Fibroblast of mammary gland (primary cell): ENCODE results near the gene ROPN1.

Experiments used
- DNase-seq: peaks from one replicate; pipeline ENCODE4 v3.0.0-alpha.2; 2010; ENCODE audit warnings: low read depth
- H3K4me3 ChIP-seq: 2 replicates; pipeline ENCODE4 v1.5.1; 2011; ENCODE audit warnings: low read depth, mild to moderate bottlenecking, low read length, moderate library complexity; ENCODE audit not compliant: control insufficient read depth
- CTCF ChIP-seq: conservative IDR thresholded peaks from 2 replicates; pipeline ENCODE4 v1.5.1; 2011; ENCODE audit warnings: low read depth, low read length, inconsistent platforms; ENCODE audit not compliant: control insufficient read depth, insufficient read depth

ROPN1 gene

DNA sequence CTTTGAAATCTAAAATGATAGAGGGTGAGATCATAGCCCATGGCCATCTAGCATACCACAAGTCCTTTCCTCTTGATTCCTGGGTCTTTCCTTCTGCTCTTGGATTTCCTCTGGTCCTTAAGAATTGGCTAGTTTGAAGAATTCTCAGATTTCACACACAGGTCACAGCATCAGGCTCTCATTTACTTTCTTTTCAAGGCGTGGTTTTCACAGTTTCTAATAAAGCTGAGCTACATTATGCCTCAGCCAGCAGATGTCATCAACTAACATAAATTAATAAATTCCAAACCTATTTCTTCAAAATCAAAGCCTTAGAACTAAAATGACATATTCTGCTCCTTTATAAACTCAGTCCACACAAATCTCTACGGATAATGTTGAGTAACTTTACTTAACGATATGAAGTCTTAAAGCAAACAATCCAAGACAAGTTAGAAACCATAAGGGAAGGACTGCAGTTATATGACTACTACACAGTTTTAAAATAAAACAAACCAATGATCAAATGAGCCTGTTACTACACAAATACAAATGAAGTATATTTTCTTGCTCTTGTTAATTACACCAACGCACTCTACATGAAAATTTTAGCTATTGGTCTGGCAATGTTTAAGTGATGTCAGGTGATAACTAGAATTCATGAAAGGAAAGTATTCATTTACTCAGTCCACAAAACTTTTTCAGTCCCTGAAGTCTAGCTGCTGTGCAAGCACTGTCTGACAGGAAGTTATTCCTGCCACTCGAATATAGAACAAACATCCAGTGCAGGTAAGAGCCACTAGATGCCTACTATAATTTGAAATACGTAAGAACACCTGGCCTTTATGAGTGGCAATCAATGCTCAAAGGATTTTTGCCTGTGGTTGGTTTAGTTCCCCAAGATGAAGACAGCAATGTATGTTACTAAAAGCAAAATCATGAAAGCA, 40.1 kb downstream of the ROPN1 start:
- no peak for DNase-seq
- TF ChIP-seq CTCF, result no peak
- H3K4me3 ChIP-seq, result no peak overlapping the region

- TF ChIP-seq CTCF, result no peak
- DNase-seq, result peak; percentile 42
- H3K4me3 ChIP-seq, result no peak overlapping the region
These were observed 42.3 kb downstream of the ROPN1 start for GRCh38 chr3:123949641-123950040.

DNA sequence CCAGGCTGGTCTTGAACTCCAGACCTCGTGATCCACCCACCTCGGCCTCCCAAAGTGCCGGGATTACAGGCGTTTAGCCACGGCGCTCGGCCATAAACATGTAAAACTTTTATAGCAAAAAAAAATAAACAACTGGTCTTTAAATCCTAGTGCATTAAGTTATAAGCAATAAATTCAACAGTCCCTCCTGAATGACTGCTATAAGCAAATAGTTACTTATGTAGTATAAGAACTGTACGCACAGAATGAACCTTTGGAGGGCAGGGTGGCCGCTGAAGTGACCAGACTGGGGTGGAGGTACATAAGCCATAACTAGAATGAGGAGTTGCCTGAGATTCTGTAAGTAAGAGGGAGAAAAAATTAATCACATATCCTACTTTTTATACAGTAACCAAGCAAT, 43.5 kb downstream of the ROPN1 start:
- no peak for DNase-seq
- H3K4me3 ChIP-seq, result no peak overlapping the region
- no peak for TF ChIP-seq CTCF

DNA sequence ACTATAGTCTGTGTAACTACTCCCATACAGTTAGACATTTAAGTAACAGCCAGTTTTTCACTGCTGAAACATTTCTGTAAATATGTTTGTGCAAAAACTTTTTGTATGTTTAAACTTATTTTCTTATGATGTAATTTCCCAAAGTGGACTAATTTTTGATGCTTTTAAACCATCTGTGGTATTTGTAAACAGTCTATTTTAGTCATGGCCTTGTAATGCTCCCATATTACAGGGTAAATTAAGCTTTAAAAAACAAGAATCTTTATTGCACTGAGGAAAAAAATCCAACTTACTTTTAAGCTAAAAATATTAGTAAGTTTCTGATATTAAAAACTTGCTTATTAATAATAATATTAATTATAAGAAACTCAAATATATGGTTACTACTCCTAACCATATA, 44.4 kb downstream of the ROPN1 start:
- DNase-seq, result no peak

DNA sequence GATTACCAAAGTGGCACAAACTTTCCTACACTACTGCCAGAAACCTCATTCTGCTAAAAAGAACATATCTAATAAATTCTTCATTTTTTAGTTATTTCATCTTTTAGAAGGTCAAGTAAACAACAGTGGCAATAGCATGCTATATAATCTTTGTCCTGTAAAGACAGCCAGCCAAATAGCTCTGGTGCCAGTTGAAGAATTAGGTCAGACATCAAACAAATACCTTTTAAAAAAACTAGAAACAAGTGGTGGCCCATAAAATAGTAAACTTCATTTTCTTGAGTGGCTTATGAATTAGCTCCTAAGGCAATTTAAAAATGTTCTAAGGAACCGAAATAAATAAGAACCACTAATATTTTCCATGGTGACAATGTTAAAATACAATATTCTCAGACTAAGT, 50.4 kb downstream of the ROPN1 start:
- H3K4me3 ChIP-seq, result no peak overlapping the region
- no peak for DNase-seq
- TF ChIP-seq CTCF, result no peak

More for the DNA sequence above, 44.4 kb downstream of the ROPN1 start:
- no peak overlapping the region for H3K4me3 ChIP-seq
- no peak for TF ChIP-seq CTCF

DNA sequence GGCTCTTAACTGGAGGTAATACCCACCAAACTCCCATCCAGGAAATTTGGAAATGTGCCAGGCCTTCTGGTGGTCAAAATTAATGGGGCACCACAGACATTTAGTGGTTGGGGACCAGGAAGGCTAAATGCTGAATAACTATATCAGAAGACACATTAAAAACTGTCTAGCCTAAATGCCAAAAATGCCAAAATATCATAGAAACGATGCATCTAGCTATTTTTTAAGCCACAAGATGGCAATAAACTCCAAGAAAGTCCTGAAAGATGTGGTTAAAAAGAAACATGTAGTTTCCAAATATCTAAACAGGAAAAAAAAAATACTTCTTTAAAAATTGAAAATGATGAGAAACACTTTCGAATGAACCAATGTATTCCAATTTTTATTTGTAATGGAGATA, 50.8 kb downstream of the ROPN1 start:
- TF ChIP-seq CTCF, result peak; percentile 23
- DNase-seq, result peak; percentile 25
- no peak overlapping the region for H3K4me3 ChIP-seq
